ENCODE measurements around the gene PADI3. TPM values are rescaled to one million over a fixed set of nuclear protein-coding genes. Genes with fewer than 3 reads are reported as not detected.
A peak's percentile ranks its signal among the peaks of the same experiment; 100 is the strongest.

Gene PADI3
- total and polyA plus RNA-seq, 3 experiments from 2014 or later: not detected

DNA sequence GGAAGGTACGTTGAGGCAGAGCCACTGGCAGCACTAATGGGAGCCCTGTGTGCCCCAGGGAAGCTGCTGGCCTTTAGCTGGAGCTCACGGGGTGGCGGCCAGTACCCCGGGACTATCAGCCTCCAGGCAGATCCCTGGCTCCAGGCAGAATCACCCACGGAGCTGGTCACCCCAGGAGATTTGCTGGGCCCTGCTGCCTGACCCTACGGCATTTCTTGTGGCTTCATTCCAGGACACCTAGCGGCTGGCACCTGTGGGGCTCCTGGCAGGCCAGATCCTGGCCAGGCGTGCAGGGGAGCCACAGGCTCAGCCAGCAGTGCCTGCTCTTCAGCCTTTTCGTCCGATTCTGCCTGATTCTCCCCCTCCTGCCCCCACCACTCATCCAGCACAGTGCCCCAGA lies 36.9 kb upstream of the PADI3 start:
- H3K4me3 Mint-ChIP-seq: peak overlapping the region in 1 of 7 donors; percentile 73
- CTCF ChIA-PET: interaction anchor here (1.0 to 1.8 kb wide), 2 partner anchors 12 to 25 kb away, joined by 3 to 4 read pairs; no protein-coding TSS in a partner anchor
- peaks cover 20% of the 10 kb centered on the region for H3K27me3 ChIP-seq (ENCODE audit: insufficient read depth, low read length, poor library complexity, severe bottlenecking)

DNA sequence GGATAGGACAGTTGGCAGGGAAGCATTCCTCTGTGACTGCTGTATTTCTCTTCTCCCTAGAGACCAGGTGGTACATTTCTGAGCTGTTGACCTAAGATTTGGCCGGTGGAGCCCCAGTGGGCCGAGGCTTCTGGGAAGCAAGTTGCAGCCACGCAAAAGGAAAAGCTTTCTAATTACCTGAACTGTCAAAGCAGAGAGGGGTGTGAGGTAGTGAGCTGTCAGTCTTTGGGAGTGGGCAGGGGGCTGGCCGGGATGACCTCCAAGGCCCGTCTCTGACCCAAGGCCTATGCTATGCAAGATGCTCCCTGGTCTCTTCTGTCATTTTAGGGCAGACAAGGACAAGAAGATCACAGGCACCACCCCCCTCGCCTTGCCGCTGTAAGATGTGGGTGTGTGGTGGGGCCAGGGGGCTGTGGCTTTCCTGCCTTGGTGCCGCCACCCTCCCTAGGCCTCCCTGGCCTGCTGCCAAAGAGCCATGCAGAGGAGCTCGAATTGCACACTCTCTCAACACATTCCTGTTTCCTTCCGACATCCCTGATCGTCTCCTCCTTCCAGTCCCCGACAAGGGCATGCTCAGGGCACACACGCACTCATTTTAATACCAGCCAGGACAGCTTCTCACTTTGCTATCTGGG lies 36.3 kb upstream of the PADI3 start:
- DNase-seq: peak; percentile 43 to 89 (median 73)
- Histone ChIP-seq H3K36me3 (ENCODE audit: insufficient read depth, low read length) (no peaks in the 10 kb centered on the region), H3K27me3 (ENCODE audit: insufficient read depth, low read length, poor library complexity, severe bottlenecking) (peaks cover 20% of the 10 kb centered on the region), H3K4me1 (ENCODE audit: insufficient read depth, low read length) (peaks cover 49% of the 10 kb centered on the region), H3K27ac (ENCODE audit: low read depth, low read length) (no peak overlapping the region), H3K4me3 (ENCODE audit: low read length) (peak overlapping the region; percentile 10), H3K9me3 (ENCODE audit: low read length) (no peaks in the 10 kb centered on the region)
- no peaks in the 10 kb centered on the region for H3K36me3 Mint-ChIP-seq
- H3K4me1 Mint-ChIP-seq: peaks cover 32 to 63% (median 36%) of the 10 kb centered on the region in 3 donors
- peak overlapping the region in 5 of 8 donors; percentile 13 to 77 (median 48) for H3K27ac Mint-ChIP-seq
- ChIA-PET CTCF (interaction anchor here (1.0 to 1.8 kb wide), 3 partner anchors 13 to 87 kb away, joined by 3 to 4 read pairs (median 3); no protein-coding TSS in a partner anchor), POLR2A (no interaction called here)
- H3K27me3 Mint-ChIP-seq: peaks cover 39 to 53% of the 10 kb centered on the region in 2 donors
- peaks cover 0 to 2% (median 0%) of the 10 kb centered on the region in 5 donors for H3K9me3 Mint-ChIP-seq
- peak overlapping the region; percentile 1 to 80 (median 66) for H3K4me3 Mint-ChIP-seq

More for the DNA sequence above, 36.9 kb upstream of the PADI3 start:
- Histone ChIP-seq H3K27ac (ENCODE audit: low read depth, low read length) (no peak overlapping the region), H3K9me3 (ENCODE audit: low read length) (no peaks in the 10 kb centered on the region), H3K36me3 (ENCODE audit: insufficient read depth, low read length) (no peaks in the 10 kb centered on the region), H3K4me1 (ENCODE audit: insufficient read depth, low read length) (peaks cover 52% of the 10 kb centered on the region), H3K4me3 (ENCODE audit: low read length) (no peak overlapping the region)
- H3K4me1 Mint-ChIP-seq: peaks cover 34 to 69% (median 37%) of the 10 kb centered on the region in 3 donors
- H3K27ac Mint-ChIP-seq: no peak overlapping the region
- no peak for DNase-seq
- POLR2A ChIA-PET: no interaction called here
- peaks cover 39 to 52% of the 10 kb centered on the region in 2 donors for H3K27me3 Mint-ChIP-seq
- no peaks in the 10 kb centered on the region for H3K36me3 Mint-ChIP-seq
- H3K9me3 Mint-ChIP-seq: peaks cover 0 to 2% (median 0%) of the 10 kb centered on the region in 5 donors

DNA sequence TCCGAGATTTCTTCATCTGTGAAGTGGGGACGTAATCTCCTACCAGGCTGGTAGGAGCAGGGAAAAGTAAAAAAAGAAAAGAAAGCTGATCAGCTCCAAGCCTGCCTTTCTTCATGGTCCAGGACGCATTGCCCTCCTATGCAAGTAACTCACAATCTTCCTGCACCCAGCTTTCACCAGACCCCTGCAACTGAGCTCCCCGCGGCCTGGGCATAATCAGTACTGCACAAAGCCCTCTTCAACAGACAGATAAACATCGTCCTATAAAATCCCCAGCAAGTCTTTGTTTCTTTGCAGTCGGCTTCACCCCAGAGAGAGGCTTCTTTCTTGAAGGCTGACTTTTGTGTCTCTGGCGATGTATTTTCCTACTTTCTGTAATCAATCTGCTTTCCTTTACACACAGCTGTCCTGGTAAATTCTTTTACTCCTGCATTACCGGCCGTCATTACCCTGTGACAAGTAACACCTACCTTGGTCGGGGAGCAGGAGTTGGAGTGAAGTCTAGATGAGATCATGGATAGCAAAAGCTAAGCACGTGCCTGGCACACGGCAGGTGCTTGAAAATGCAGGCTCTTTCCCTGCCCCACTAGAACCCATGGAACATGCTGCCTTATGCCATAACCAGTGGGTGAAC lies 35.6 kb upstream of the PADI3 start:
- H3K36me3 ChIP-seq (ENCODE audit: insufficient read depth, low read length): no peaks in the 10 kb centered on the region
- ChIA-PET POLR2A (no interaction called here), CTCF (interaction anchor here (1.0 kb wide), 2 partner anchors 24 to 88 kb away, joined by 3 read pairs; no protein-coding TSS in a partner anchor)
- Mint-ChIP-seq H3K36me3 (no peaks in the 10 kb centered on the region), H3K4me3 (peak overlapping the region; percentile 1 to 80 (median 66)), H3K4me1 (peaks cover 26 to 56% (median 29%) of the 10 kb centered on the region in 3 donors), H3K27ac (peak overlapping the region in 3 of 8 donors; percentile 31 to 77 (median 48)), H3K9me3 (peaks cover 0 to 2% (median 0%) of the 10 kb centered on the region in 5 donors), H3K27me3 (peaks cover 39 to 56% of the 10 kb centered on the region in 2 donors)
- peaks cover 20% of the 10 kb centered on the region for H3K27me3 ChIP-seq (ENCODE audit: insufficient read depth, low read length, poor library complexity, severe bottlenecking)
- no peak overlapping the region for H3K27ac ChIP-seq (ENCODE audit: low read depth, low read length)
- peak overlapping the region; percentile 10 for H3K4me3 ChIP-seq (ENCODE audit: low read length)
- no peaks in the 10 kb centered on the region for H3K9me3 ChIP-seq (ENCODE audit: low read length)
- no peak for DNase-seq
- peaks cover 43% of the 10 kb centered on the region for H3K4me1 ChIP-seq (ENCODE audit: insufficient read depth, low read length)

DNA sequence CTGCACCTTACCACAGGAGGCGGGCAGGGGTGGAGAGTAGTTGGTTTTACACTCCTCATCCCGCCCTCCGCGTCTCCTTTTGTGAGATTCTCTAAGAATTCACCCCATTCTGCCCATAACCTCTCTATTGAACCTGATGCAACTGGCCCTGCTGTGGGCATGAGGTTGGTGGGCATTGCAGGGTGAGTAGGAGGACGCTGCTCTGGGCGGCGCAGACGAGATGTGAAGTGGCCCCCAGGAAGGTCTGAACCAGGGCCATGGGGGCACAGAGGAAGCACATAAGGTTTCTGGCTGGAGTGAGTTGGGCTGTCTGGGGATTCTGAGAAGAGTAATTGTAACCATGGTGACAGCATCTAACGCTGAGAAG lies 35.1 kb upstream of the PADI3 start:
- H3K27ac Mint-ChIP-seq: no peak overlapping the region
- POLR2A ChIA-PET: no interaction called here
- H3K4me1 Mint-ChIP-seq: peaks cover 26 to 51% (median 29%) of the 10 kb centered on the region in 3 donors
- Histone ChIP-seq H3K4me3 (ENCODE audit: low read length) (no peak overlapping the region), H3K36me3 (ENCODE audit: insufficient read depth, low read length) (no peaks in the 10 kb centered on the region), H3K9me3 (ENCODE audit: low read length) (no peaks in the 10 kb centered on the region), H3K27me3 (ENCODE audit: insufficient read depth, low read length, poor library complexity, severe bottlenecking) (peaks cover 20% of the 10 kb centered on the region), H3K4me1 (ENCODE audit: insufficient read depth, low read length) (peaks cover 42% of the 10 kb centered on the region), H3K27ac (ENCODE audit: low read depth, low read length) (no peak overlapping the region)
- H3K4me3 Mint-ChIP-seq: peak overlapping the region in 1 of 7 donors; percentile 6
- CTCF ChIA-PET: interaction anchor here (1.0 kb wide), 1 partner anchor 88 kb away, joined by 3 read pairs; no protein-coding TSS in a partner anchor
- DNase-seq: no peak
- H3K36me3 Mint-ChIP-seq: no peaks in the 10 kb centered on the region
- peaks cover 38 to 56% of the 10 kb centered on the region in 2 donors for H3K27me3 Mint-ChIP-seq
- H3K9me3 Mint-ChIP-seq: peaks cover 0 to 2% (median 0%) of the 10 kb centered on the region in 5 donors

DNA sequence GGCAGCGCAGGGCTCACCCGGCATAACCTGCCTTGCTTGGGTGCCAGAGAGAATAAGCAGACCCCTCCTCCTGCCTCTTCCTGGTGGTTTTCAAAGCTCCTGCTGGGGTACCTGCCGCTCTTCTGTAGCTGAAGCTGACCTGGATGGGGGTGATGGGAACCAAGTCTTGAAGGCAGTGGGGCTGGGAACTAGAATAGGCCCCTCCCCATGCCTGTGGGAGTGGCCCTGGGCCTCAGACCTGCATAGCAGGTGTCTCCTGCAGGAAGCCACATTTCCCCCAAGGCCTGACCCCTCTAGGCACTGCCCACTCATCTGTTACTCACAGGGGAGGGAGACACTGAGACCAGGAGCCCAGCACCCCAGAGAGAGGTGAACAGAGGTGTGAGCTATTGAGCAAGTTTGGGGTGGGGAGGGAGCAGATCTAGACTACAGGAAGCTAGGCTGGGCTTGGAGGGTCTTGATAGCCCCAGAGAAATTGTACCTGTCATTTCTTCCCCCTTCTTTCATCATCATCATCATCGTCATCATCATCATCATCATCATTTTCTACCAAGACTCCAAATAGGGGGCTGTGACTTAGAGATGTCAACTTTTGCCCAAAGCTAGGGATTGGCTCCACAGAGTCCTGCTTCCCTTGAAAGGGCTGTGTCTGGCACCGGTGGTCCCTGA lies 33.9 kb upstream of the PADI3 start:
- Histone ChIP-seq H3K27ac (ENCODE audit: low read depth, low read length) (no peak overlapping the region), H3K4me3 (ENCODE audit: low read length) (no peak overlapping the region), H3K4me1 (ENCODE audit: insufficient read depth, low read length) (peaks cover 42% of the 10 kb centered on the region), H3K27me3 (ENCODE audit: insufficient read depth, low read length, poor library complexity, severe bottlenecking) (peaks cover 20% of the 10 kb centered on the region), H3K9me3 (ENCODE audit: low read length) (no peaks in the 10 kb centered on the region), H3K36me3 (ENCODE audit: insufficient read depth, low read length) (no peaks in the 10 kb centered on the region)
- Mint-ChIP-seq H3K36me3 (no peaks in the 10 kb centered on the region), H3K9me3 (peaks cover 0 to 2% (median 0%) of the 10 kb centered on the region in 5 donors), H3K4me1 (peaks cover 26 to 44% (median 29%) of the 10 kb centered on the region in 3 donors), H3K27ac (no peak overlapping the region), H3K27me3 (peaks cover 35 to 49% of the 10 kb centered on the region in 2 donors), H3K4me3 (no peak overlapping the region)
- POLR2A ChIA-PET: no interaction called here
- CTCF ChIA-PET: interaction anchor here (1.7 kb wide), 1 partner anchor 22 kb away, joined by 7 read pairs; no protein-coding TSS in a partner anchor
- no peak for DNase-seq

DNA sequence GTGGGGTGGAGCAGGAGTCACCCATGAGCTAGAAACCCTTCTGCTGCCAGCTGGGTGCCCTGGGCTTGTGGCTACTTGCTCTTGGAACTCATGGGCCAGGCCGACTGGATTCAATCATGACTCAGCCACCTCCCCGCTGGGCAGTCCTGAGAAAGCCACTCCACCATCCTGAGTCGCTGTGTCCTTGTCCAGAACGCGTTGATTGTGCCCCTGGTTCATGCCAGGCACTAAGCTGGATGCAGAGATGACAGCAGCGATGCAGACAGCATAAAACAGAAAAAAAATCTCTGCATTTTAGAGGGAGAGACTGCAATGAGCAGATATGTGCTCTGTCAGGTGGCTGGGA lies 33.4 kb upstream of the PADI3 start:
- H3K9me3 ChIP-seq (ENCODE audit: low read length): no peaks in the 10 kb centered on the region
- CTCF ChIA-PET: interaction anchor here (1.2 to 1.7 kb wide), 2 partner anchors 10 to 21 kb away, joined by 4 to 7 read pairs; no protein-coding TSS in a partner anchor
- H3K27ac Mint-ChIP-seq: peak overlapping the region in 1 of 8 donors; percentile 21

DNA sequence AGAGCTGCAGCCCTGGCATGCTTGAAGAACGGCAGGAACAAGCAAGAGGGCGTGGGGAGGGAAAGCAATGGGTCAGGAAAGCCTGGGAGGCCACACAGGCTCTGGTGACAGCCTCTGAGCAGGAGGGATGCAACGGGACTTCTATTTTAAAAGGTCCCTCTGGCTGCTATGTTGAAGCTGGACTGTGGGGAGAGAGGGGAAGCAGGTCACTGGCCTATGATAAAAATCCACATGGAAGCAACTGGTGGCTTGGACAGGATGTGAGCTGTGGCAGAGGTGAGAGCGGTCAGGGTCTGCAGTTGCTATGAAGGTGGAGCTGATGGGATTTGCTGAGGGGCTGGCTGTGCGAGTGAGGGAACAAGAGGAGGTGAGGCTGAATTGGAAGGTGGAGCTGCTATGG lies 32.8 kb upstream of the PADI3 start:
- H3K9me3 Mint-ChIP-seq: peaks cover 0 to 2% (median 0%) of the 10 kb centered on the region in 5 donors
- Histone ChIP-seq H3K36me3 (ENCODE audit: insufficient read depth, low read length) (no peaks in the 10 kb centered on the region), H3K4me3 (ENCODE audit: low read length) (no peak overlapping the region), H3K9me3 (ENCODE audit: low read length) (no peaks in the 10 kb centered on the region), H3K27me3 (ENCODE audit: insufficient read depth, low read length, poor library complexity, severe bottlenecking) (peaks cover 20% of the 10 kb centered on the region), H3K4me1 (ENCODE audit: insufficient read depth, low read length) (peaks cover 35% of the 10 kb centered on the region), H3K27ac (ENCODE audit: low read depth, low read length) (no peak overlapping the region)
- no peak overlapping the region for H3K27ac Mint-ChIP-seq
- DNase-seq: no peak
- no peaks in the 10 kb centered on the region for H3K36me3 Mint-ChIP-seq
- peaks cover 34 to 49% of the 10 kb centered on the region in 2 donors for H3K27me3 Mint-ChIP-seq
- POLR2A ChIA-PET: no interaction called here
- H3K4me1 Mint-ChIP-seq: peaks cover 24 to 34% (median 26%) of the 10 kb centered on the region in 3 donors
- CTCF ChIA-PET: interaction anchor here (1.2 kb wide), 1 partner anchor 10 kb away, joined by 4 read pairs; no protein-coding TSS in a partner anchor
- H3K4me3 Mint-ChIP-seq: no peak overlapping the region

More for the DNA sequence above, 33.4 kb upstream of the PADI3 start:
- Mint-ChIP-seq H3K4me3 (no peak overlapping the region), H3K27me3 (peaks cover 35 to 49% of the 10 kb centered on the region in 2 donors), H3K4me1 (peaks cover 26 to 40% (median 29%) of the 10 kb centered on the region in 3 donors), H3K36me3 (no peaks in the 10 kb centered on the region), H3K9me3 (peaks cover 0 to 2% (median 0%) of the 10 kb centered on the region in 5 donors)
- no peak overlapping the region for H3K27ac ChIP-seq (ENCODE audit: low read depth, low read length)
- H3K27me3 ChIP-seq (ENCODE audit: insufficient read depth, low read length, poor library complexity, severe bottlenecking): peaks cover 20% of the 10 kb centered on the region
- H3K4me1 ChIP-seq (ENCODE audit: insufficient read depth, low read length): peaks cover 41% of the 10 kb centered on the region
- H3K4me3 ChIP-seq (ENCODE audit: low read length): no peak overlapping the region
- no peaks in the 10 kb centered on the region for H3K36me3 ChIP-seq (ENCODE audit: insufficient read depth, low read length)
- DNase-seq: no peak
- POLR2A ChIA-PET: no interaction called here
